Suprapubic skin (tissue), 4 donors: Measurements from ENCODE around the gene BNC2. TPM values are rescaled to one million over a fixed set of nuclear protein-coding genes. Genes with fewer than 3 reads are reported as not detected.

Source experiments
- DNase-seq, 2 donors: peaks; one replicate each; pipeline ENCODE4 v3.0.0-alpha.2; 2019; ENCODE audit warnings: low spot score in 2 of 2
- H3K27ac ChIP-seq: fragments of 200-600 bp; sonication (generic); one replicate; pipeline ENCODE4 v1.5.1; 2019
- H3K27me3 ChIP-seq: fragments of 200-600 bp; sonication (generic); one replicate; pipeline ENCODE4 v1.5.1; 2019
- H3K36me3 ChIP-seq: fragments of 200-600 bp; sonication (generic); one replicate; pipeline ENCODE4 v1.5.1; 2019
- H3K4me1 ChIP-seq: fragments of 200-600 bp; sonication (generic); one replicate; pipeline ENCODE4 v1.5.1; 2019
- H3K4me3 ChIP-seq: fragments of 200-600 bp; sonication (generic); one replicate; pipeline ENCODE4 v1.5.1; 2019; ENCODE audit warnings: mild to moderate bottlenecking
- H3K9me3 ChIP-seq: fragments of 200-600 bp; sonication (generic); one replicate; pipeline ENCODE4 v1.5.1; 2019
- EP300 ChIP-seq: sonication (generic); formaldehyde crosslinking; IDR thresholded peaks from one replicate; pipeline ENCODE4 v1.6.1; 2017; ENCODE audit warnings: antibody characterized with exemption
- POLR2A ChIP-seq, 2 donors: fragments of 450-650 bp; IDR thresholded peaks; one replicate each; pipeline ENCODE4 v1.6.1; 2017; ENCODE audit warnings: antibody characterized with exemption in 2 of 2, mild to moderate bottlenecking in 2 of 2, moderate library complexity in 2 of 2
- POLR2AphosphoS5 ChIP-seq, 3 donors: sonication (generic); formaldehyde crosslinking; IDR thresholded peaks; one replicate each; pipeline ENCODE4 v1.6.1; 2017; ENCODE audit warnings: antibody characterized with exemption in 3 of 3
- WGBS: methylation state at CpG from one replicate; pipeline ENCODE4 v1.1.5; 2018; 5-methylcytosine and 5-hydroxymethylcytosine counted together
- total RNA-seq, 4 donors: library from RNA; depleted of rRNA; stranded (reverse); fragments of >200 nt; gene quantifications; one replicate each; pipeline ENCODE4 v1.1.0, GENCODE V29; 2016
- TF ChIP-seq, protein P1 (sequence below), 2 donors: fragments of 200-600 bp in 1 of 2; fragments of 450-650 bp in 1 of 2; sonication (generic) in 1 of 2; IDR thresholded peaks; one replicate each; pipeline ENCODE4 v1.5.1; 2016 to 2019; ENCODE audit warnings: antibody characterized with exemption in 2 of 2, mild to moderate bottlenecking in 1 of 2, moderate library complexity in 1 of 2

Gene BNC2
- total RNA-seq, 4 donors from 2014 or later = 6.5 to 12.3 (median 8.9) TPM

DNA sequence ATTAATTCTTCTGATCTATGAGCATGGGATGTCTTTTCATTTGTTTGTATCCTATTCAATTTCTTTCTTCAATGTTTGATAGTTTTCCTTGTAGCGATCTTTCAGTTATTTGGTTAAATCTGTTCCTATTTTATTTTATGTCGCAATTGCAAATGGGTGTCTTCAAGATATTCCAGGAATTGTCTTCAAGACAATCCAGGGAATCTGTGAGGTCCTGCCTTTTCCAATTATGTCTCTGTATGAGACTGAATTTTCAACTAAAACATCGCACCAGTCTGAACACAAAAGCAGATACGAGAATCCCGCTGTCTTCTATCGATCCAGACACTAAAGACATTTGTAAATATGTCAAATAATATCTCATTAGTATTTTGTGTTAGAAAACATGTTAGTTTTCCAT lies 485.5 kb downstream of the BNC2 start:
- DNase-seq = no peak
- TF ChIP-seq, protein P1, sequence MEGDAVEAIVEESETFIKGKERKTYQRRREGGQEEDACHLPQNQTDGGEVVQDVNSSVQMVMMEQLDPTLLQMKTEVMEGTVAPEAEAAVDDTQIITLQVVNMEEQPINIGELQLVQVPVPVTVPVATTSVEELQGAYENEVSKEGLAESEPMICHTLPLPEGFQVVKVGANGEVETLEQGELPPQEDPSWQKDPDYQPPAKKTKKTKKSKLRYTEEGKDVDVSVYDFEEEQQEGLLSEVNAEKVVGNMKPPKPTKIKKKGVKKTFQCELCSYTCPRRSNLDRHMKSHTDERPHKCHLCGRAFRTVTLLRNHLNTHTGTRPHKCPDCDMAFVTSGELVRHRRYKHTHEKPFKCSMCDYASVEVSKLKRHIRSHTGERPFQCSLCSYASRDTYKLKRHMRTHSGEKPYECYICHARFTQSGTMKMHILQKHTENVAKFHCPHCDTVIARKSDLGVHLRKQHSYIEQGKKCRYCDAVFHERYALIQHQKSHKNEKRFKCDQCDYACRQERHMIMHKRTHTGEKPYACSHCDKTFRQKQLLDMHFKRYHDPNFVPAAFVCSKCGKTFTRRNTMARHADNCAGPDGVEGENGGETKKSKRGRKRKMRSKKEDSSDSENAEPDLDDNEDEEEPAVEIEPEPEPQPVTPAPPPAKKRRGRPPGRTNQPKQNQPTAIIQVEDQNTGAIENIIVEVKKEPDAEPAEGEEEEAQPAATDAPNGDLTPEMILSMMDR (IDR thresholded peaks at IDR 0.05) = no peak
- TF ChIP-seq EP300 (no peak), POLR2AphosphoS5 (IDR thresholded peaks at IDR 0.05) (no peak), POLR2A (IDR thresholded peaks at IDR 0.05) (no peak)
- Histone ChIP-seq H3K27ac (no peak overlapping the region), H3K4me1 (peaks cover 5% of the 10 kb centered on the region), H3K36me3 (no peaks in the 10 kb centered on the region), H3K27me3 (no peaks in the 10 kb centered on the region), H3K9me3 (peaks cover 4% of the 10 kb centered on the region), H3K4me3 (no peak overlapping the region)
- WGBS = 79% methylated on average over 6 of the region's 6 CpGs

DNA sequence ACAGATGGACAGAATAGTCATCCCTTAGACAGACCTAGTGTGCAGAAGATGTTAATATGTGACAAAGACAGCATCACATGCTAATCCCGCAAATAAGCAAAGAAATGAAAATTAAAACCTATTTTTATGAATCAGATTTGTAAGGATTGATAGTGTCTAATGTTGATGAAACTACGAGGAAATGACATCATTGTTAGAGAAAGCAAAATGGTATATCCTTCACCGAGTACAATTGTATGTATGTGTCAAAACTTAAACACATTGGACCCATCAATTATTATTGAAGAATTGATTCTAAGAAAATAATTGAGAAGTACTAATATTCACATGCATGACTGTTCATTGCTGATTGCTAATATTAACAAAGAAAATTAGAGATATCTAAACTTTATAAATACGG lies 493.2 kb downstream of the BNC2 start:
- H3K27ac ChIP-seq = no peak overlapping the region
- TF ChIP-seq EP300 (no peak), POLR2AphosphoS5 (IDR thresholded peaks at IDR 0.05) (no peak), POLR2A (IDR thresholded peaks at IDR 0.05) (no peak)
- TF ChIP-seq, protein P1 (IDR thresholded peaks at IDR 0.05) = no peak
- H3K4me1 ChIP-seq = no peaks in the 10 kb centered on the region
- H3K36me3 ChIP-seq = no peaks in the 10 kb centered on the region
- no peaks in the 10 kb centered on the region for H3K9me3 ChIP-seq
- no peak overlapping the region for H3K4me3 ChIP-seq
- WGBS = 90% methylated on average over 4 of the region's 4 CpGs
- DNase-seq = no peak
- H3K27me3 ChIP-seq = no peaks in the 10 kb centered on the region

DNA sequence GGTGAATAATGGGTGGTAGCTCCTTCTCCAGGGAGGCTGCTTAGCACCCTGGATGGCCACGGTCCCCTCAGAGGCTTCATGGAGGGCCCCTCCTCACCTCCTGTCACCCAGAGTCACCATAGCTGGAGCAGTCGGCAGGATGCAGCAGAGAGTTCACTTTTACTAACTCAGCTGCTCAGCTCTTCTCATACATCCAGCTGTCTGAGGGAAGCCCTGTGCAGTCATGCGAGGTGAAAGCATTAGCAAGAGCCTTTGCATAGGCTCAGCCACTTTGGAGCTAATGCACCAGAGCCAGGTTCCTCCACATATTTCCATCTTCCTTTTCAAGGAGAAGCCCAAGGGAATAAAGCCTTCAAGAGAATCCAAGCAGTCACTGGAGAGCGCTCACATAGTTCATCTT lies 499.2 kb downstream of the BNC2 start:
- TF ChIP-seq POLR2AphosphoS5 (IDR thresholded peaks at IDR 0.05) = no peak
- TF ChIP-seq, protein P1 (IDR thresholded peaks at IDR 0.05) = no peak
- TF ChIP-seq EP300 = no peak
- 97% methylated on average over 4 of the region's 4 CpGs for WGBS
- Histone ChIP-seq H3K27me3 (no peaks in the 10 kb centered on the region), H3K36me3 (no peaks in the 10 kb centered on the region), H3K4me1 (no peaks in the 10 kb centered on the region), H3K4me3 (no peak overlapping the region), H3K9me3 (no peaks in the 10 kb centered on the region), H3K27ac (no peak overlapping the region)
- no peak for DNase-seq

DNA sequence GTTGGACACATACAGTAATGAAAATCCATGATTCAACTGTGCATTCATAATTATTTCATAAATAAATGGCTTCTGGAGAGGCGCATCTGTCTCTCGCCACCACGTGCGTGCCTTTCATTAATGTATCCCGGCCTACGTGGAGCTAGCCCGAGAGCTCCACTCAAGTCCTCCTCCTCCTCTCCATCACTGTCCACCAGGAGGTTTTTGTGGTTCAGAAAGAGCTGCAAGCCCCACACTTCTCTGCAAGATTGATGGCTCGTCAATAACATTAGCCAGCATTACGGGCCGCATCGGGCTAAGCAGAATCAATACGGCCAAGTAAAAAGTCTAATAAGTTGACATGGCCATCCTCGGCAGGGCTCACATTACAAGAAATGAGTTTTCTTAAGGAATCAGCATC lies 499.8 kb downstream of the BNC2 start:
- no peaks in the 10 kb centered on the region for H3K9me3 ChIP-seq
- no peak for DNase-seq
- 97% methylated on average over 13 of the region's 13 CpGs for whole genome bisulfite sequencing

DNA sequence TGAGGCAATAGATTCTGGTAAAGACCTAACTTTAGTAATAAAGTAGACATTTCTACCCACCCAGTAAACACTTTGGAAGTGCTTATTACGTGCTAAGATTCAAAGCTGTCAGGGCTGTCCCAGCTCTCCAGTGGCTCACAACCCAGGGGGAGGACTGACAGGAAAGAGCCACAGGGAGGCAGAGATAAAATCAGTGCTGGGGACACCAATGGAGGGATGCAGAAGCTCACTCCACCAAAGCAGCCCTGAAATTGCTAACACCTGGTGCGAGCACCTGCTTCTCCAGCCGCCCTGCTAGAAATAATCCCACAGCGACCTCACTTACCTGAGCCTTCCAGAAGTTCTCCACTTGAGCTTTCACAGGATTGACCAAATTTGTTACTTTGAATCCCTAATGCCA lies 501.0 kb downstream of the BNC2 start:
- DNase-seq = no peak
- no peak overlapping the region for H3K4me3 ChIP-seq
- TF ChIP-seq, protein P1 (IDR thresholded peaks at IDR 0.05) = no peak
- TF ChIP-seq POLR2A (IDR thresholded peaks at IDR 0.05) (no peak), EP300 (no peak), POLR2AphosphoS5 (IDR thresholded peaks at IDR 0.05) (no peak)
- H3K4me1 ChIP-seq = no peaks in the 10 kb centered on the region
- 95% methylated on average over 4 of the region's 4 CpGs for WGBS
- no peak overlapping the region for H3K27ac ChIP-seq
- H3K27me3 ChIP-seq = no peaks in the 10 kb centered on the region
- no peaks in the 10 kb centered on the region for H3K9me3 ChIP-seq
- H3K36me3 ChIP-seq = no peaks in the 10 kb centered on the region

More for the DNA sequence above, 499.8 kb downstream of the BNC2 start:
- Histone ChIP-seq H3K4me1 (no peaks in the 10 kb centered on the region), H3K4me3 (no peak overlapping the region), H3K27me3 (no peaks in the 10 kb centered on the region), H3K36me3 (no peaks in the 10 kb centered on the region), H3K27ac (no peak overlapping the region)
- TF ChIP-seq POLR2A (IDR thresholded peaks at IDR 0.05) (no peak), EP300 (no peak), POLR2AphosphoS5 (IDR thresholded peaks at IDR 0.05) (no peak)
